ENCODE measurements around the gene ZNF799. TPM values are rescaled to one million over a fixed set of nuclear protein-coding genes. Genes with fewer than 3 reads are reported as not detected.
A peak's percentile ranks its signal among the peaks of the same experiment; 100 is the strongest.
"Not testable (repeated sequence)": the region's sequence is repeated elsewhere in the genome, so short reads cannot be mapped to it uniquely, and the experiment has no call there.

The ZNF799 gene
- total RNA-seq, 2 donors from 2014 or later, result 1.5 to 1.7 TPM

DNA sequence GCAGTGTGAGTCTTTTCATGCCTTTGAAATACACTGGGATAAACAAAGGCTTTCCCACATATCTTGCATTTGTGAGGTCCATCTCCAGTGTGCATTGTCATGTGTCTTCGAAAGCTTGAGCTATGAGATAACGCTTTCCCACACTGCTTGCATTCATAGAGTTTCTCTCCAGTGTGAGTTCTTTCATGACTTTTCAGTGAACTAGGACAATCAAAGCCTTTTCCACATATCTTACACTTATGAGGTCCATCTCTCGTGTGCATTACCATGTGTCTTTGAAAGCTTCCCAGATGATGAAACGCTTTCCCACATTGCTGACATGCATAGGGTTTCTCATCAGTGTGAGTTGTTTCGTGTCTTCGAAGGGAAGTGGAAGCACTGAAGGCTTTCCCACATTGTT is 9.9 kb downstream of the ZNF799 start:
- DNase-seq; H3K27me3 Mint-ChIP-seq; H3K4me1 Mint-ChIP-seq; H3K36me3 Mint-ChIP-seq (ENCODE audit: low read depth); ATAC-seq; H3K27ac Mint-ChIP-seq; H3K4me3 Mint-ChIP-seq: not testable (repeated sequence)
- H3K9me3 ChIP-seq (ENCODE audit: control insufficient read depth, low read length, poor library complexity, severe bottlenecking), result peaks cover 14% of the 10 kb centered on the region

DNA sequence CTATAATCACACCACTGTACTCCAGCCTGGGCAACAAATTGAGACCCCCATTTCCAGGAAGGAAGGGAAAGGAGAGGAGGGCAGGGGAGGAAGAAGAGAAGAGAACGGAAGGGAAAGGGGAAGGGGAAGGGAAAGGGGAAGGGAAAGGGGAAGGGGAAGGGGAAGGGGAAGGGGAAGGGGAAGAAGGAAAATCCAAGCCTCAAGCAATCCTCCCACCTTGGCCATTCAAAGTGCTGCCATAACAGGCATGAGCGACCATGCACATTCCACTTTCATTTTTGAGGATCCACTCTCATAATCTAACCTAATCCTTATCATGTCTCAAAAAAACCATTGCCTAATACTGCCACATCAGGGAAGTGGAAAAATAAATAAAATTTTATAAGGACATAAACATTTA is 14.7 kb downstream of the ZNF799 start:
- not testable (repeated sequence) for DNase-seq, ATAC-seq

DNA sequence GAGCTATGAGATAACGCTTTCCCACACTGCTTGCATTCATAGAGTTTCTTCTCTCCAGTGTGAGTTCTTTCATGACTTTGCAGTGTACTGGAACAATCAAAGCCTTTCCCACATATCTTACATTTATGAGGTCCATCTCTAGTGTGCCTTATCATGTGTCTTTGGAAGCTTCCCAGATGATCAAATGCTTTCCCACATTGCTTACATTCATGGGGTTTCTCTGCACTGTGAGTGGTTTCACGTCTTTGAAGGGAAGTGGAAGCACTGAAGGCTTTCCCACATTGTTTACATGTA is 20.7 kb downstream of the ZNF799 start:
- ATAC-seq, result no peak
- no peak overlapping the region for H3K4me3 Mint-ChIP-seq
- H3K9me3 ChIP-seq (ENCODE audit: control insufficient read depth, low read length, poor library complexity, severe bottlenecking), result peaks cover 12% of the 10 kb centered on the region
- H3K36me3 Mint-ChIP-seq (ENCODE audit: low read depth), result peaks cover 2% of the 10 kb centered on the region
- H3K4me1 Mint-ChIP-seq, result no peaks in the 10 kb centered on the region
- DNase-seq, result no peak
- H3K27me3 Mint-ChIP-seq, result no peaks in the 10 kb centered on the region
- H3K27ac Mint-ChIP-seq, result no peak overlapping the region

More for the DNA sequence above, 14.7 kb downstream of the ZNF799 start:
- not testable (repeated sequence) for H3K4me1 Mint-ChIP-seq; H3K9me3 ChIP-seq (ENCODE audit: control insufficient read depth, low read length, poor library complexity, severe bottlenecking); H3K27ac Mint-ChIP-seq; H3K4me3 Mint-ChIP-seq; H3K36me3 Mint-ChIP-seq (ENCODE audit: low read depth); H3K27me3 Mint-ChIP-seq

DNA sequence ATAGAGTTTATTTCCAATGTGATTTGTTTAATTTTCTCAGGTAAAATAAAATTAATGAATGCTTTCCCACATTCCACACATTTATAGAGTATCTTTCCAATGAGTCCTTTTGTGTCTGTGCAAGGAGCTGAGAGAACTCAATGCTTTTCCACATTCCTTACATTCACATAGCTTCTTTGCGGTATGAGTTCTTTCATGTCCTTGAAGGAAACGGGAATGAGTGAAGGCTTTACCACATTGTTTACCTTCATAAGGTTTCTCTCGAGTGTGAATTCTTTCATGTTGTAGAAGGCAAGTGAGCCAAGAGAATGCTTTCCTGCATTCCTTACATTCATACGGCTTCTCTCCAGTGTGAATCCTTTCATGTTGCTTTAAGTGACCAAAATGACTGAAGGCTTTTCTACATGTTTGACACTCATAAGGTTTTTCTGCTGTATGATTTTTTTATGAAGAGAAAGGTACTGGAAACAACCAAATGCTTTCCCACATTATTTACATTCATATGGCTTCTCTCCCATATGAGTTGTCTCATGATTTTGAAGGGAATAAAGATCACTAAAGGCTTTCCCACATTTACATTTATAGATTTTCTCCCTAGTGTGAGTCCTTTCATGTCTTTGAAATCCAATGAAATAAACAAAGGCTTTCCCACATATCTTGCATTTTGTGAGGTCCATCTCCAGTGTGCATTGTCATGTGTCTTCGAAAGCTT is 21.2 kb downstream of the ZNF799 start:
- no peak for DNase-seq
- Mint-ChIP-seq H3K4me1 (no peaks in the 10 kb centered on the region), H3K27ac (no peak overlapping the region), H3K4me3 (no peak overlapping the region), H3K36me3 (ENCODE audit: low read depth) (peaks cover 2% of the 10 kb centered on the region), H3K27me3 (no peaks in the 10 kb centered on the region)
- H3K9me3 ChIP-seq (ENCODE audit: control insufficient read depth, low read length, poor library complexity, severe bottlenecking), result peaks cover 12% of the 10 kb centered on the region
- ATAC-seq, result no peak

DNA sequence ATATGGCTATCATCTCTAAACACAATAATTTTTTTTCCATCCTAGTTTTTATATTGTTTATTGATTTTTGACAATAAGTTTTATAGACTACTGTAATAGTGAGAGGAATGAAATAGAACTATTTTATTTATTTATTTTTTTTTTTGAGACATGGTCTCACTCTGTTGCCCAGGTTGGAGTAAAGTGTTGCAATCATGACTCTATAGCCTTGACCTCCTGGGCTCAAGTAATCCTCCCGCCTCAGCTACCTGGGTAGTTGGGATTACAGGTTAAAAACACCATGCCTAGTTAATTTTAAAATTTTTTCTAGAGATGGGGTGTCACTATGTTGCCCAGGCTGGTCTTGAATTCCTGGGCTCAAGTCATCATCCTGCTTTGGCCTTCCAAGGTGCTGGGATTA is 27.0 kb downstream of the ZNF799 start:
- no peak overlapping the region for H3K27ac Mint-ChIP-seq
- peaks cover 7% of the 10 kb centered on the region for H3K9me3 ChIP-seq (ENCODE audit: control insufficient read depth, low read length, poor library complexity, severe bottlenecking)
- H3K4me1 Mint-ChIP-seq, result no peaks in the 10 kb centered on the region
- no peak for ATAC-seq
- H3K36me3 Mint-ChIP-seq (ENCODE audit: low read depth), result peaks cover 2% of the 10 kb centered on the region
- no peak overlapping the region for H3K4me3 Mint-ChIP-seq
- H3K27me3 Mint-ChIP-seq, result no peaks in the 10 kb centered on the region
- no peak for DNase-seq

DNA sequence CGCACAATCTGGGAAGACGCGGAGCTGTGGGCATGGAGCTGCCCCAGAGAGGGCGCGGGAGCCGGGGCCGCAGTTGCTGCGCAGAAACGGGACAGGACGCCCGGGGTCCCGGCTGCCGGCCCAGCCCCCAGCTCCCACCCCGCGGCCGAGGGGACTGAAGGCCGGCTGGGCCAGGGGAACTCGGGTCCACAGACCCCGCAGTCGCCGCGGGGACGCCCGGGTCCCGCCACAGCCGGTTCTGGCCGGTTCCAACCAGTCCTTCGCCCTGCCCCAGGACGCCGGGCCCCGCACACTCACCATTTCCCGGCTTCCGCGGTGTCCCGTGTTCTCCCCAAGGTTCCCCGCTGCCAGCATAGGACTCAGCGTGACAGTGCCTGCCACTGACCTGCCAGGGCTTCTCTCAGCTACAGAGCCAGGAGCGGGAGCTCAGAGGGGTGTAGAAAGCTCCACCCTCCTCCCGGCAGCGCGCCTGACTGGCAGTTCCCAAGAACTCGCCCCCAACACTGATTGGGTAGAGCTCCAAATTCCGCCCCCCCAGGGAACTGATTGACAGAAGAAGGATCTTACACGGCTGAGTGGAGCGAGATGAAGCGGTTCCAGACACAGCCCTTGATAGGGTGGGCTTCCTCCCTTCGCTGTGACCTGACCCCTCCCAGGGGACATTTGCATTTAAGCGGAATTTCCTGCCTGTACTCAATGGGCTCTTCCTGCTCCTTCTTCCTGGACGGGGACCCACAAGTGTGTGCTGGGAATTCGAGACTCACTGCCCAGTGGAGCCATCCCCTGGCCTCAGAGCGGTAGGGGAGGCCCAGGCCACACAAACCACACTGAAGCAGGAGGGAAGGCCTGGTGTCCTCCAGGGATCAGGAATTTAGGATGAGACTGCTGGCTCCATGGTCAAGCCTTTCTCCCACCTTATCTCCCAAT is 35.6 kb downstream of the ZNF799 start, which contains the start of gene ZNF442:
Gene ZNF442 (minus strand): TSS at position 448 of the 927 bp plus-strand sequence. CDS start 2,052 bp downstream, outside the sequence.
- ATAC-seq (peak; percentile 98), DNase-seq (peak; percentile 38 to 58 (median 44))
- peak within 1 kb of the TSS; percentile 89 for H3K27ac Mint-ChIP-seq
- H3K4me1 Mint-ChIP-seq, result peaks cover 15% of the 10 kb centered on the region
- H3K36me3 Mint-ChIP-seq (ENCODE audit: low read depth), result no peaks in the 10 kb centered on the region
- H3K27me3 Mint-ChIP-seq, result peaks cover 10% of the 10 kb centered on the region
- H3K4me3 Mint-ChIP-seq, result peak within 1 kb of the TSS; percentile 95
- no peaks in the 10 kb centered on the region for H3K9me3 ChIP-seq (ENCODE audit: control insufficient read depth, low read length, poor library complexity, severe bottlenecking)

DNA sequence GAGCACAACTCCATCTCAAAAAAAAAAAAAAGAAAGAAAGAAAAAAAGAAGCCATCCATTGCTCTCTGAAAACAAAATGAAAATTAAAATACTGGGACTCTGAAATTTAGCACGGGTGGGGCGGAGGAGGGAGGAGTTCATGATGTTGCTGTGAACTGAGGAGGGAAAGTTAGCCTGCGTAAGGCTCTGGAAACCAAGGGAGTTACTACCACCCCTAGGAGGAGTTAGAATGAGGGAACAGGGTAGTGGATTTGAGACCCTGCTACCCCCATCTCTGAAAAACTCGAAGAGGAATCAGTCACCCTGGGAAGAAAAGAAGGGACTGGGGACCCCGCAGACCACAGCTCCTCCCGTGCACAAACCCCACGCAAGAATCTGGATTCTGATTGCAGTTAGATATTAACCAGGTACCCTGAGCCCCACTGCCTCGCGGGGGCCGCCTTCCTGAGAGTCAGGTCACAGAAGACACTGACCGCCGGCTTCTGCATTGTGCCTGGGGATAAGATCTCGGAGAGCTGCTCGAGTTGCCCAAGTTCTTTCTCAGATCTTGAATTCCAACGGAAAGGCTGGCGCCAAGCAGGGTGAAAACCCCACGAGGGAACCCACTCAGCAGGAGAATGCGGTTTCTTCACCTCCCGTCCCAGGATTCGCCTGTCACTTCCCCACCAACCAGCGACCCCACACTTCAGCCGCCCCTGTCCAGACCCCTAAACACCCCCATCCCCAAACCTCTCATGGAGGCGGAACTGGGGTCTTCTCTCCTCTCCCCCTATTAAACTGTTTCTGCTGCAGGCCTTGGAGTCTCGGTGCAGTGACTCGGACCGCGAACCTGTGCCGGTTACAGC is 36.5 kb downstream of the ZNF799 start:
- DNase-seq (no peak), ATAC-seq (no peak)
- H3K36me3 Mint-ChIP-seq (ENCODE audit: low read depth), result no peaks in the 10 kb centered on the region
- peaks cover 15% of the 10 kb centered on the region for H3K4me1 Mint-ChIP-seq
- H3K4me3 Mint-ChIP-seq, result peak overlapping the region; percentile 95
- peak overlapping the region; percentile 54 for H3K27ac Mint-ChIP-seq
- H3K9me3 ChIP-seq (ENCODE audit: control insufficient read depth, low read length, poor library complexity, severe bottlenecking), result no peaks in the 10 kb centered on the region
- peaks cover 10% of the 10 kb centered on the region for H3K27me3 Mint-ChIP-seq

DNA sequence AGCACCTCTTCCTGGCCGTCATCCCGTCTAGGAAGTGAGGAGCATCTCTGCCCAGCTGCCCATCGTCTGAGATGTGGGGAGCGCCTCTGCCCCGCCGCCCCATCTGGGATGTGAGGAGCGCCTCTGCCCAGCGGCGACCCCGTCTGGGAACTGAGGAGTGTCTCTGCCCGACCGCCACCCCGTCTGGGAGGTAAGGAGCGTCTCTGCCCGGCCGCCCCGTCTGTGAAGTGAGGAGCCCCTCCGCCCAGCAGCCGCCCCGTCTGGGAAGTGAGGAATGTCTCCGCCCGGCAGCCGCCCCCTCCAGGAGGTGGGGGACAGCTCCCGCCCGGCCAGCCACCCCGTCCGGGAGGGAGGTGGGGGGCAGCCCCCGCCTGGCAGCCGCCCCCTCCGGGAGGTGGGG is 38.8 kb downstream of the ZNF799 start:
- H3K27ac Mint-ChIP-seq; DNase-seq; H3K4me3 Mint-ChIP-seq; H3K27me3 Mint-ChIP-seq; ATAC-seq; H3K9me3 ChIP-seq (ENCODE audit: control insufficient read depth, low read length, poor library complexity, severe bottlenecking); H3K36me3 Mint-ChIP-seq (ENCODE audit: low read depth): not testable (repeated sequence)
- H3K4me1 Mint-ChIP-seq, result peaks cover 15% of the 10 kb centered on the region

DNA sequence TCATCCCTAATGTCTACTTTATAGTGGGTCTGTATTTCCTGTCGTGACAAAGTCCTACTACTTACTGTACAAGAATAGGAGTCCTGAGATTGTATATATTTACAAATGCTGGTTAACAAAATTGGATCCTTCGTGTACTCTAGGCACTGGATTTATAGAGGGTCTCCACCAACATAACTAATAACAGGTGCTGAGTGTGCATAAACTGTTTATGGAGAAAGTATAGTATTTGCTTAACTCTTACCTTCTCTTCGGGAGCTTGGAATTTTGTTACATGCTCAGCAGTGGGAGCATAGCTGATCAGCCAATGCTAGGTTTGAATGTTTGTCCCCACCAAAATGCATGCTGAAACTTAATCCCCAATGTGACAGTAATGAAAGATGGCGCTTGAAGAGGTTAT is 47.7 kb downstream of the ZNF799 start:
- no peak overlapping the region for H3K4me3 Mint-ChIP-seq
- no peak overlapping the region for H3K27ac Mint-ChIP-seq
- H3K36me3 Mint-ChIP-seq (ENCODE audit: low read depth), result peaks cover 3% of the 10 kb centered on the region
- no peak for DNase-seq
- H3K4me1 Mint-ChIP-seq, result no peaks in the 10 kb centered on the region
- H3K9me3 ChIP-seq (ENCODE audit: control insufficient read depth, low read length, poor library complexity, severe bottlenecking), result peaks cover 12% of the 10 kb centered on the region
- H3K27me3 Mint-ChIP-seq, result no peaks in the 10 kb centered on the region
- ATAC-seq, result no peak

DNA sequence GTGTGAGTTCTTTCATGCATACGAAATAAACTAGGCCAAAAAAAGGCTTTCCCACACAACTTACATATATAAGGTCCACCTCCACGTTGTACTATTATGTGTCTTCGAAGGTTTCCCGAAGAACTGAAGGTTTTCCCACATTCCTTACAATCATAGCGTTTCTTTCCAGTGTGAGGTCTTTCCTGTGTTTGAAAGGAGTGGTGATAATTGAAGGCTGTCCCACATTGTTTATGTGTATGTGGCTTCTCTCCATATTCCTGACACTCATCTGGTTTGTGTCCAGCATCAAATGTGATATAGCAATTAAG is 50.2 kb downstream of the ZNF799 start:
- ATAC-seq, result no peak
- Mint-ChIP-seq H3K27ac (no peak overlapping the region), H3K4me3 (no peak overlapping the region), H3K36me3 (ENCODE audit: low read depth) (peaks cover 3% of the 10 kb centered on the region), H3K27me3 (no peaks in the 10 kb centered on the region), H3K4me1 (no peaks in the 10 kb centered on the region)
- peaks cover 12% of the 10 kb centered on the region for H3K9me3 ChIP-seq (ENCODE audit: control insufficient read depth, low read length, poor library complexity, severe bottlenecking)
- DNase-seq, result no peak

DNA sequence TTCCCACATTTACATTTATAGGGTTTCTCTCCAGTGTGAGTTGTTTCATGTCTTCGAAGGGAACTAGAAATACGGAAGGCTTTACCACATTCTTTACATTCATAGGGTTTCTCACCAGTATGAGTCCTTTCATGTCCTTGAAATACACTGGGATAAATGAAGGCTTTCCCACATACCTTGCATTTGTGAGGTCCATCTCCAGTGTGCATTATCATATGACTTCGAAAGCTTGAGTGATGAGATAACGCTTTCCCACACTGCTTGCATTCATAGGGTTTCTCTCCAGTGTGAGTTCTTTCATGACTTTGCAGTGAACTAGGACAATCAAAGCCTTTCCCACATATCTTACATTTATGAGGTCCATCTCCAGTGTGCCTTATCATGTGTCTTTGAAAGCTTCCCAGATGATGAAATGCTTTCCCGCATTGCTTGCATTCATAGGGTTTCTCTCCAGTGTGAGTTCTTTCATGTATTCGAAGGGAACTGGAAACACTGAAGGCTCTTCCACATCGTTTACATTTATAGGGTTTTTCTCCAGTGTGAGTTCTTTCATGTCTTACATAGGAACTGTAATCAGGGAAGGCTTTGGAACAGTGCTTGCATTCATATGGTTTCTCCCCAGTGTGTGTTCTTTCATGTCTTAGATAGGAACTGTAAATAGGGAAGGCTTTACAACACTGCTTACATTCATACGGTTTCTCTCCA is 50.7 kb downstream of the ZNF799 start:
- no peak overlapping the region for H3K27ac Mint-ChIP-seq
- ATAC-seq, result no peak
- H3K36me3 Mint-ChIP-seq (ENCODE audit: low read depth), result peaks cover 3% of the 10 kb centered on the region
- H3K4me3 Mint-ChIP-seq, result no peak overlapping the region
- no peaks in the 10 kb centered on the region for H3K4me1 Mint-ChIP-seq
- H3K9me3 ChIP-seq (ENCODE audit: control insufficient read depth, low read length, poor library complexity, severe bottlenecking), result peaks cover 12% of the 10 kb centered on the region
- no peak for DNase-seq
- no peaks in the 10 kb centered on the region for H3K27me3 Mint-ChIP-seq

DNA sequence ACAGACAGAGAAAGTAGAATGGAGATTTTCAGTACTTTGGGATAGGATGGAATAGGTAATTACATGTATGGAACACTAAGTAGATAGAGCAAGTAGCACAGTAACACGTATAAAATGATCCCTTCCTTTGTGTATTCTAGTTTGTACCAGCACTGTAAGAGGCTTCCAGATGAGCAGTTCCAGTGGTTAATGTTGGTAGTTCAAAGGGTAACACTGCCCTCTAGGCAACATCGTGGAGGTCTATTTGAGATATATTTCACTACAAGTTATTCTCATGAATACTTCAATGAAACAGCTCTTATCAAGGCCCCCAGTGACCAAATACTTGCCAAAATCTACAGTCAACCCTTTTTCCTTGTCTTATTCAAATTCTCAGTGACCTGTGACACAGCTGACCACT is 54.2 kb downstream of the ZNF799 start:
- Mint-ChIP-seq H3K36me3 (ENCODE audit: low read depth) (peaks cover 3% of the 10 kb centered on the region), H3K27me3 (no peaks in the 10 kb centered on the region), H3K4me1 (no peaks in the 10 kb centered on the region), H3K4me3 (no peak overlapping the region), H3K27ac (no peak overlapping the region)
- H3K9me3 ChIP-seq (ENCODE audit: control insufficient read depth, low read length, poor library complexity, severe bottlenecking), result peaks cover 12% of the 10 kb centered on the region
- DNase-seq, result no peak
- peak; percentile 68 for ATAC-seq

DNA sequence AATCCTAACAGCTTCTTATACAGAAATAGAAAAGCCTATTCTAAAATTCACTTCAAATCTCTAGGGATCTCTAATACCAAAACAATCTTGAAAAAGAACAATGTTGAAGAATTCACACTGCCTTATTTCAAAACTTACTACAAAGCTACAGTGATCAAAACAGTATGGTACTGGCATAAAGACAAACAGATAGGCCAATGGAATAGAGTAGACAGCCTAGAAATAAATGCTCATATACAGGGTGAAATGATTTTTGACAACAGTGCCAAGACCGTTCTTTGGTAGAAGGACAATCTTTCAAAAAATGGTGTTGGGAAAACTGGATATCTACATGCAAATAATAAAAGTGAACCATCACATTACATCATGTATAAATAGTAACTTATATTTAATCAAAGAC is 55.9 kb downstream of the ZNF799 start:
- Mint-ChIP-seq H3K27ac (no peak overlapping the region), H3K27me3 (no peaks in the 10 kb centered on the region), H3K4me1 (no peaks in the 10 kb centered on the region), H3K36me3 (ENCODE audit: low read depth) (no peaks in the 10 kb centered on the region), H3K4me3 (no peak overlapping the region)
- no peak for DNase-seq
- ATAC-seq, result no peak
- H3K9me3 ChIP-seq (ENCODE audit: control insufficient read depth, low read length, poor library complexity, severe bottlenecking), result peaks cover 4% of the 10 kb centered on the region

All from T-helper 17 cell (primary cell).